ENCODE measurements around the gene AKR1E2. TPM values are rescaled to one million over a fixed set of nuclear protein-coding genes. Genes with fewer than 3 reads are reported as not detected.

Gene AKR1E2
- total RNA-seq (ENCODE audit: low replicate concordance): 4.7 and 6.6 TPM in 2 replicates
- long read RNA-seq: 0 reads

- no peaks in the 10 kb centered on the region for H3K4me1 Mint-ChIP-seq (ENCODE audit: unreplicated experiment)
- H3K27me3 Mint-ChIP-seq: peaks cover 13% of the 10 kb centered on the region
- no peaks in the 10 kb centered on the region for H3K36me3 Mint-ChIP-seq
- H3K4me3 Mint-ChIP-seq: peak within 1 kb of the TSS; percentile 85
- TF ChIP-seq CTCF (conservative IDR thresholded peaks at IDR 0.05): no peak
- peak; percentile 80 for DNase-seq (ENCODE audit: extremely low spot score, unreplicated experiment)
- peaks cover 9% of the 10 kb centered on the region for H3K9me3 Mint-ChIP-seq
- peak within 1 kb of the TSS; percentile 82 for H3K27ac Mint-ChIP-seq
These were observed at the start of gene AKR1E2 for GRCh38 chr10:4825868-4826791. Gene AKR1E2, plus strand, starts transcription at chr10:4826207. Its CDS starts 118 bp downstream, at chr10:4826325.

- peaks cover 3% of the 10 kb centered on the region for H3K4me1 Mint-ChIP-seq (ENCODE audit: unreplicated experiment)
- DNase-seq (ENCODE audit: extremely low spot score, unreplicated experiment): no peak
- no peak for TF ChIP-seq CTCF (conservative IDR thresholded peaks at IDR 0.05)
- H3K9me3 Mint-ChIP-seq: no peaks in the 10 kb centered on the region
- no peaks in the 10 kb centered on the region for H3K27me3 Mint-ChIP-seq
- no peaks in the 10 kb centered on the region for H3K36me3 Mint-ChIP-seq
- no peak overlapping the region for H3K4me3 Mint-ChIP-seq
- no peak overlapping the region for H3K27ac Mint-ChIP-seq
These were observed 49.8 kb upstream of the AKR1E2 start for GRCh38 chr10:4776234-4776638.

- DNase-seq (ENCODE audit: extremely low spot score, unreplicated experiment): no peak
- H3K4me3 Mint-ChIP-seq: no peak overlapping the region
- no peaks in the 10 kb centered on the region for H3K27me3 Mint-ChIP-seq
- no peaks in the 10 kb centered on the region for H3K36me3 Mint-ChIP-seq
- no peak for TF ChIP-seq CTCF (conservative IDR thresholded peaks at IDR 0.05)
- no peaks in the 10 kb centered on the region for H3K9me3 Mint-ChIP-seq
- H3K27ac Mint-ChIP-seq: no peak overlapping the region
- H3K4me1 Mint-ChIP-seq (ENCODE audit: unreplicated experiment): no peaks in the 10 kb centered on the region
These were observed 47.2 kb upstream of the AKR1E2 start for GRCh38 chr10:4778761-4779160.

GRCh38 chr10:4780091-4780490 lies 45.9 kb upstream of the AKR1E2 start:
- Mint-ChIP-seq H3K4me1 (ENCODE audit: unreplicated experiment) (no peaks in the 10 kb centered on the region), H3K27ac (no peak overlapping the region), H3K9me3 (no peaks in the 10 kb centered on the region), H3K4me3 (no peak overlapping the region), H3K27me3 (no peaks in the 10 kb centered on the region), H3K36me3 (no peaks in the 10 kb centered on the region)
- no peak for TF ChIP-seq CTCF (conservative IDR thresholded peaks at IDR 0.05)
- no peak for DNase-seq (ENCODE audit: extremely low spot score, unreplicated experiment)

GRCh38 chr10:4780782-4781181 lies 45.2 kb upstream of the AKR1E2 start:
- H3K9me3 Mint-ChIP-seq: no peaks in the 10 kb centered on the region
- no peaks in the 10 kb centered on the region for H3K27me3 Mint-ChIP-seq
- H3K4me1 Mint-ChIP-seq (ENCODE audit: unreplicated experiment): no peaks in the 10 kb centered on the region
- H3K4me3 Mint-ChIP-seq: no peak overlapping the region
- no peak for DNase-seq (ENCODE audit: extremely low spot score, unreplicated experiment)
- H3K27ac Mint-ChIP-seq: no peak overlapping the region
- no peaks in the 10 kb centered on the region for H3K36me3 Mint-ChIP-seq
- TF ChIP-seq CTCF (conservative IDR thresholded peaks at IDR 0.05): no peak

Data from type B pancreatic cell (in vitro differentiated cells).